Epithelial cell of prostate (primary cell): ENCODE measurements around the gene RCHY1.

Experiments used
- DNase-seq: peaks from one replicate; pipeline ENCODE4 v3.0.0-alpha.2; 2011; ENCODE audit warnings: low read depth, low spot score
- H3K27ac ChIP-seq: fragments of 450-650 bp; 2 replicates; pipeline ENCODE4 v1.5.1; 2017; ENCODE audit warnings: mild to moderate bottlenecking

RCHY1 gene

GRCh38 chr4:75434105-75434504 lies 80.1 kb downstream of the RCHY1 start:
- H3K27ac ChIP-seq, result no peak overlapping the region
- no peak for DNase-seq

- no peak overlapping the region for H3K27ac ChIP-seq
- no peak for DNase-seq
These were observed 81.5 kb downstream of the RCHY1 start for GRCh38 chr4:75432683-75433082.

- DNase-seq, result no peak
- no peak overlapping the region for H3K27ac ChIP-seq
These were observed 85.0 kb downstream of the RCHY1 start for GRCh38 chr4:75429208-75429607.
